Choroid plexus epithelial cell (primary cell): ENCODE results near the gene ZAR1L.
A peak's percentile ranks its signal among the peaks of the same experiment; 100 is the strongest.

Experiments used
- DNase-seq: peaks from one replicate; pipeline ENCODE4 v3.0.0-alpha.2; 2010; ENCODE audit warnings: low read depth
- H3K4me3 ChIP-seq: 2 replicates; pipeline ENCODE4 v1.5.1; 2011; ENCODE audit warnings: low read depth, mild to moderate bottlenecking, control low read depth, low read length, moderate library complexity
- TF ChIP-seq, protein P1 (sequence below): conservative IDR thresholded peaks from 2 replicates; pipeline ENCODE4 v1.5.1; 2011; ENCODE audit warnings: low read depth, mild to moderate bottlenecking, control low read depth, inconsistent platforms, low read length, moderate library complexity

The ZAR1L gene

GRCh38 chr13:32330441-32330840, 15.3 kb upstream of the ZAR1L start:
- DNase-seq = peak; percentile 59
- no peak overlapping the region for H3K4me3 ChIP-seq
- TF ChIP-seq, protein P1, sequence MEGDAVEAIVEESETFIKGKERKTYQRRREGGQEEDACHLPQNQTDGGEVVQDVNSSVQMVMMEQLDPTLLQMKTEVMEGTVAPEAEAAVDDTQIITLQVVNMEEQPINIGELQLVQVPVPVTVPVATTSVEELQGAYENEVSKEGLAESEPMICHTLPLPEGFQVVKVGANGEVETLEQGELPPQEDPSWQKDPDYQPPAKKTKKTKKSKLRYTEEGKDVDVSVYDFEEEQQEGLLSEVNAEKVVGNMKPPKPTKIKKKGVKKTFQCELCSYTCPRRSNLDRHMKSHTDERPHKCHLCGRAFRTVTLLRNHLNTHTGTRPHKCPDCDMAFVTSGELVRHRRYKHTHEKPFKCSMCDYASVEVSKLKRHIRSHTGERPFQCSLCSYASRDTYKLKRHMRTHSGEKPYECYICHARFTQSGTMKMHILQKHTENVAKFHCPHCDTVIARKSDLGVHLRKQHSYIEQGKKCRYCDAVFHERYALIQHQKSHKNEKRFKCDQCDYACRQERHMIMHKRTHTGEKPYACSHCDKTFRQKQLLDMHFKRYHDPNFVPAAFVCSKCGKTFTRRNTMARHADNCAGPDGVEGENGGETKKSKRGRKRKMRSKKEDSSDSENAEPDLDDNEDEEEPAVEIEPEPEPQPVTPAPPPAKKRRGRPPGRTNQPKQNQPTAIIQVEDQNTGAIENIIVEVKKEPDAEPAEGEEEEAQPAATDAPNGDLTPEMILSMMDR = no peak

DNA sequence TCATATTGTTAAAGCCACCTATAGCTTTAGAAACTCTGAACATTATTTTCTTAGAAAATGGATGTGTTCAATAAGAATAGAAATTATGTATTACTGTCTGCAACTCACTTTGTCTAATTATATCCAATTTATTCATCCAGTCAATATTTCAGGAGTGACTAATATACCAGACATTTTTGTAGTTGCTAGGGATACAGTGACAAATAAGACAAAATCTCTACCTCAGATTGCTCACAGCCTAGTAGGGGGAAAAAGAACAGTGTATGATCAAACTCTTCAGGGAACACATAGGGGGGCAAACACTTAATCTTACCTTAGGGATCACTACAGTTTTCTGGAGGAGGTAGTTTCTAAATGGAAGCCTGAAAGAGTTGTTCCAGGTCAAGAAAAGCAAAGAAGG, 8.7 kb upstream of the ZAR1L start:
- DNase-seq = peak; percentile 62
- TF ChIP-seq, protein P1 = no peak
- no peak overlapping the region for H3K4me3 ChIP-seq

- no peak overlapping the region for H3K4me3 ChIP-seq
- TF ChIP-seq, protein P1 = no peak
- no peak for DNase-seq
Measured at GRCh38 chr13:32320528-32320927, 5.4 kb upstream of the ZAR1L start.

GRCh38 chr13:32317716-32318465, 2.7 kb upstream of the ZAR1L start:
- TF ChIP-seq, protein P1 = no peak
- no peak for DNase-seq
- no peak overlapping the region for H3K4me3 ChIP-seq

DNA sequence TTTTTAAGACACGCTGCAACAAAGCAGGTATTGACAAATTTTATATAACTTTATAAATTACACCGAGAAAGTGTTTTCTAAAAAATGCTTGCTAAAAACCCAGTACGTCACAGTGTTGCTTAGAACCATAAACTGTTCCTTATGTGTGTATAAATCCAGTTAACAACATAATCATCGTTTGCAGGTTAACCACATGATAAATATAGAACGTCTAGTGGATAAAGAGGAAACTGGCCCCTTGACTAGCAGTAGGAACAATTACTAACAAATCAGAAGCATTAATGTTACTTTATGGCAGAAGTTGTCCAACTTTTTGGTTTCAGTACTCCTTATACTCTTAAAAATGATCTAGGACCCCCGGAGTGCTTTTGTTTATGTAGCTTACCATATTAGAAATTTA, 1.3 kb upstream of the ZAR1L start:
- no peak for DNase-seq
- peak overlapping the region; percentile 75 for H3K4me3 ChIP-seq
- TF ChIP-seq, protein P1 = no peak

GRCh38 chr13:32316028-32316339, 821 bp upstream of the ZAR1L start:
- no peak for DNase-seq
- TF ChIP-seq, protein P1 = no peak
- peak overlapping the region; percentile 75 for H3K4me3 ChIP-seq
